Stimulated activated CD8-positive, alpha-beta memory T cell treated with anti-CD3 and anti-CD28 coated beads, Interleukin-4, amount 100 ng/mL, for 4 hours (primary cell): ENCODE measurements around the gene CLIC1.

Experiments
- DNase-seq, 2 donors: peaks; one replicate each; pipeline ENCODE4 v3.0.0-alpha.2; 2020; ENCODE audit warnings: low read depth in 2 of 2, low spot score in 1 of 2

Gene CLIC1

GRCh38 chr6:31705931-31706330, 30.4 kb downstream of the CLIC1 start:
- DNase-seq, result no peak

DNA sequence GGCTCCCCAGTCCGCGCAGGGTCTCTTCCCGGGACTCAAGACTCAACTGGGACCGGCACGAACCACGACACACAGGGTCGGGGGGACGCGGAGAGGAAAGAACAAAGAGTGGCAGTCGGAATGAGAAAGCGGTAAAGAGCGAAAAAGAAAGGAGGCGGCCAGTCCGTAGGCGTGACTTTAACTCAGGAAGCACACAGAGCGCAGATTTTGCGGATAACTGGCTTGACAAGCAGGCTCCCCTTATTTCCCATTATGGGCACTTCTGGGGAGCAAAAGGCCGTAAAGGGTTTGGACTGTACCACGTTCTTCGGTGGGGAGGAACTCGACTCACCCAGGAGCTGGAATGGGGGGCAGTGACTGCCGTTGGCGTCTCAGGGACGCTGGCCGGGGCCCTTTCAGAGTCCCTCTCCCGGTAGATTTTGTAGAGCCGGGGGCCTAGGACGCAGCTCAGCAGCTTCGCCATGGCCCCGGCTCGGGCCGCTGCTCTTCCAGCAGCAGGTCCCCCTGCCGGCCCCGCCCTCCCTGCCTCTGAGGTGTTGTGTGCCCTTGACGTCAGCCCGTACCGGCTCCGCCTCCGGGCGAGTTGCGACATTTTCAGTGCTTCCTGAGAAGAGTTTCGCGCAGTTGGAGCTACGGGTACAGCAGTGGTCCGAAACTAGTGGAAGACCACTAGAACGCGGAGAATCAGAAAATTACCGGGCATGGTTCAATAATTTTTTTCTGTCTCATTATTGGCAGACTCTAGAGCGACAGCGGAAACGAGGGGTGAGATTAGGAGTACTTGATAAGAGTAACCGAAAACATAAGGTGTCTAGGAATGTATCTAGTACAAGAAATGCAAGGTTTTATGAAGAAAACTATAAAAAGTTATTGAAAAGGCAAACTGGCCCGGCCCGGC, 33.3 kb downstream of the CLIC1 start, which contains the start of gene ABHD16A:
Gene ABHD16A (minus strand): TSS at position 506 of the 898 bp plus-strand sequence. CDS start 43 bp downstream, at position 463.
- DNase-seq, result peak; percentile 92 to 95

GRCh38 chr6:31702405-31702818, 33.9 kb downstream of the CLIC1 start:
- no peak for DNase-seq

- no peak for DNase-seq
Measured at GRCh38 chr6:31701666-31702404, 34.5 kb downstream of the CLIC1 start.

- DNase-seq, result no peak
Measured at GRCh38 chr6:31700740-31701401, 35.5 kb downstream of the CLIC1 start.

DNA sequence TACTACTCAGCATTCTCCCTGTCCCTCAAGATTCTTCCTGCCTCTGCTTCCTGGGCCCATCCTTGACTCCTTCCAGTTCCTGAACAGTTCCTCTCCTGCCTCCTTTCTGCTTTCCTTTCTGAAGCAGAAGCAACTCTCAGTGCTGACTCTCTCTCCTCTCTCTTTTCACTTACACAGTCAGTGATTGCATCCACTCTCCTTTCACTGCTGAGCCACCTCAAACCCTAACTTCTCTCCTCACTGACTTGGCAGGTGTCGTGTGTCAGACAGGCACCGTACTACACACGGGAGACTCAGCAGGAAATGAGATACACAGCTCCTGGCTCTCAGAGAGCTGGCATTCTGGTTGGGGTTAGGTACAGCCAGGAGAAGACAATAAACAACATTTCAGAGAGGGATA, 38.8 kb downstream of the CLIC1 start:
- DNase-seq, result no peak

DNA sequence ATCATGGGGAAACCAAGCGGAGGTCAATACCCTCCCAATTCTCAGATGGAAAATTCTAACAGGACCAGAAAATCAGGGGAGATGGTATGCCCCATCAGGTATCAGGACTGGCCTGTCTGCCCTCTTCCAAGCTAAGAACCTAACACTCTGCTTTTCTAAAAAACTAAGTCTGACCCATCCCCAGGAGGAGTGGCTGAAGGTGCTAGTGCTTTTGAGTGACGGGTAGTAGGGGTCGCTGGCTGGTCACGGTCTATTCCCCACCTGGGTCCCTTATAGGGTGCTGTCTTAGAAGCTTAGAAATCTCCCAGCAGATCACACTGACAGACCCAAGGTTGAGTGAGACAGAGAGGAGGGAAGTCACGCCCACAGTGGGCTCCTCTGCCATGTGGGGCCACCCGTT, 42.8 kb downstream of the CLIC1 start:
- no peak for DNase-seq

GRCh38 chr6:31692886-31693285, 43.4 kb downstream of the CLIC1 start:
- no peak for DNase-seq

- no peak for DNase-seq
Measured at GRCh38 chr6:31692353-31692752, 44.0 kb downstream of the CLIC1 start.

DNA sequence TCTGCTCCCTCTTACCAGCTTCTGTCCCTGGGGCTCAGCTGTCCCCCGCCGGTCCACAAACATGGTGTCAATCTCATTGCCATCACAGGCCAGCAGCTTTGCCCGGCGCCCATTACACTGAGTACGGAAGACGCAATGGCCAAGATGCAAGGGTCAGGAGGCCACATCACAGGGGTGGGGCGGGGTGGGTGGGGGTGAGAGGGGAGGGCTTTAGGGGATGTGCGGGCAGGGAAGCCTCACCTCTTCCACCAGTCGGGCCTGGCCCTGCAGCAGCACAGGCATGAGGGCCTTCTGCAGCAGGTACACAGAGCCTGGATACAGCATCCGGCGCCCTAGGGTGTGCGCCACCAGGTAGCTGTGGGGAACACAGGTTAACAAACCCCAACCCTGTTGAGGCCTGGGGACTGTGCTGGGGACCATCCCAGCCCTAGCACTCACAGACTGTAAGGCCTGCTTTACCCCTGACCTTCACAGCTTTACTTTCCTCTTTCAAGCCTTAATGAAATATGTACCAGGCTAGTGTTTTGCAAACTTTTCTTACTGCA, 44.7 kb downstream of the CLIC1 start:
- DNase-seq, result no peak

GRCh38 chr6:31691078-31691463, 45.3 kb downstream of the CLIC1 start:
- DNase-seq, result no peak

DNA sequence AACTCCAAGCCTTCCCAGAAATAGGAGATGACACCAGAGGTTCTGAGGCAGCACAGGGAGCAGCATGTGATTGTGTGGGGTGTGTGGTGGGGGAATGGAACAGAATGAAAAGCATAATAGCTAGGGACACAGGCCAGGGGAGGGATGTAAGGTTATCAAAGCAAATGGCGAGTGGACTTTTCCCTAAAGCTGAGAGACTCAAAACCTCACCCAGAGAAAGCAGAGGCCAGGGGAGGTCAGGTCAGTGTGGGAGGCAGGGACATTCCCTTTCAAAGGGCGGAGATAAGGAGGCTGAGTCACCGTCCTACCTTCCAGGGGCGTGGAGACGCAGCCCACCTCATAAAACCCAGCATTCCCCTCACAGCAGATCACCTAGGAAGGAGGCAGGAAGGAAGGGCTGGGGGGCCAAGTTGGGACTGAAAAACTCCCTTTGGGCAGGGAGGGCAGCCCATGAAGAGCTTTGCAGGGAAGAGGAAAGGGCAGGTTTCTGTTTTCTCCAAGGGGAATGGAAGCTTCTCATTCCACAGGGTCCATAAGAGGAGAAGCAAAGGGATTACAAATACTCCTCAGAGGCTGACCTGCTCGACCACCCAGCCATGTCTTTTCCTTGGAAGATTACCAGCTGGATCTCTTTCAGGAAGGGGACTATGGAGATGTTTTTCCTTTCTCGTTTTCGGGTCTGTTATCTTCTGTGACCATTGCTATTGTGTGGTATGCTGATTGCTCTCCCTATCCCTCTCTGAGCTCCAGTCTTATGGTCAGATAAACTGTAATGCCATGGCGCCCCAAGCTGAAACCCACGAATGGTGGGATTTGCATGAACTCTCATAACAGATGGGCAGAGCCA, 45.9 kb downstream of the CLIC1 start:
- no peak for DNase-seq

GRCh38 chr6:31689249-31690110, 46.9 kb downstream of the CLIC1 start:
- no peak for DNase-seq

DNA sequence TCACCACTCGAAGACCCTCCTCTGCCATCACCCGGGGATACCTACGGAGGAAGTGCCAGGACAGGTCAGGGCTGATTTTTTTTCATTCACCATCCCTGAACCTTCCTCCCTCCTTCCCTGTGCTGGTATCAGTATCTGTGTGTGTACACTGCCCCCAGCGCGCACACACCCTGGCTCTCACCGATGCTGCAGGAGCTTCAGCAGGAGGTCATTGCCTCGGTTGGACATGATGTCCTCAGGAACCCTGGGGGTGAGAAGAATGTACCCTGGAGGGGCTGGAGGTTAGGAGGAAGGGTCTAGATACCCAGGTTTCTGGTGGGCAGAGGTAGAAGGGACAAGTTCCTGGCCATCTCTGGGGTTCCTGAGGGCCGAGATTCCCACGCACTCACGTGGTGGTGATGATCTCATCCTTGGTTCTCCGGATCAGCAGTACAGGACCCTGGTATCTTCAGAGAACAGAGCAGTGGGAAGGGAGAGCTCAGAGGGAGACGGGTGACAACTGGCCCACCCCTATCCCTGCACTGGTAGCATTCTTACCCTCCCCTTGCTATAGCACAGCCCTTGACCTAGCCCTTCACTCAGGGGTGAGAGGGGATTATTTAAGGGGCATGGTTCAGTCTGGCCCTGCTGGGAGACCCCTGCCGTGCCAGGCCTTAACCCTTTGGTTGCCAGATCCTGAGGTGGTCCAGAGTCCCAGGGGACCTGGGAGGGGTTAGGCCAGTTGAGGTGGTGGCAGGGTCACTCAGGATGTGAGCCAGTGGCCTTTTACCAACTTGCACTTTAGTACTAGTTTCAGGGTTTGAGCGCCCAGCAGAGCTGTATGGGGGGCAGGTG, 48.3 kb downstream of the CLIC1 start:
- DNase-seq, result no peak

GRCh38 chr6:31687321-31687720, 49.0 kb downstream of the CLIC1 start:
- no peak for DNase-seq

DNA sequence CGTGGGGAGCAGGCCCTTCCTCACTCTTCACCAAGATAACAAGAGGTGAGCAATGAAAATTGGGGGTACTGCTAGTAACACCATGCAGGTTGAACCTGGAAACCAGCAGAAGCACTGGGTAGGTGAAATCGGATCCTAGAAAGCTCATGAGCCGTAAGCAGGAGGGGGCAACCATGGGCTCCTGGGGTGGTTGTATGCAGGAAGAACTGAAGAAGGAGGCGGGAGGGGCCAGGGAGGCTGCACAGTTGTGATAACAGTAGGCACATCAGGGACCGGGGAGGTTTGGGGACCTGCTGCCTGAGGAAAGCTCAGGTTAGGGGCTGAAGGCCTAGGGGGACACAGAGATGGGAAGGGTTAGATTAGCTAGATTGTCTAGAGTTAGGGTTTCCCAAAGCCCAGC, 49.8 kb downstream of the CLIC1 start:
- no peak for DNase-seq

- DNase-seq, result no peak
Measured at GRCh38 chr6:31683591-31683990, 52.7 kb downstream of the CLIC1 start.

- no peak for DNase-seq
Measured at GRCh38 chr6:31681135-31681671, 55.1 kb downstream of the CLIC1 start.
